ENCODE measurements around the gene HEATR5B. TPM values are rescaled to one million over a fixed set of nuclear protein-coding genes. Genes with fewer than 3 reads are reported as not detected.

Gene HEATR5B
- total and polyA plus RNA-seq, 9 of the 15 experiments (the other 6 are each of a cell fraction or from before 2014, with no cell fraction given): 4.2 to 21.7 (median 12.2) TPM

DNA sequence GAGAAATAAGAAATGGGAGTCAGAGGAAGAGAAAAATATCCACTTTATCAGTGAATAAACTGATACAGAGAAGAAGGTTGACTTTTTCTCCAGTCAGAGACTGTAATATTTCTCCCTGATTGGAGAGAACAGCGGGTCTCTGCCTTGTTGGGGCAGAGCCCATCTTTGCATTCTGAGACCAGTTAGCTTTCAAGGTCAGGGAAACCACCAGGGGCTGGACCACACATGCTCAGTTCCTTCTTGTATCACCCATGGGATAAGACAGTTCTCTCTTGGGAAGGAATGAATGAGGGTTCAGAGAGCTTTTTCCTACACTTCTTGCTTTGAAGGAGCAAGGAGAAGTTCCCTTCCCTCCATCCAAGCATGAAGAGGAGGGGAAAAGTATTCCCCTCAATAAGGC is 12.4 kb upstream of the HEATR5B start:
- ChIA-PET POLR2A (no interaction called here), CTCF (ENCODE audit: low intra/inter-chr PET ratio) (no interaction called here)
- H3K9me1 ChIP-seq (ENCODE audit: control insufficient read depth, insufficient read depth, low read length): no peaks in the 10 kb centered on the region
- FAIRE-seq (no peak), ATAC-seq (no peak), DNase-seq (ENCODE audit: extremely low read depth in 1 of 4, low spot score in 3 of 4) (no peak)
- intact Hi-C loops (cut with micrococcal nuclease): no loop called here
- H4K20me1 ChIP-seq (replicated peaks; ENCODE audit: control insufficient read depth, insufficient read depth, low read length): no peaks in the 10 kb centered on the region
- no peaks in the 10 kb centered on the region for H3K79me2 ChIP-seq (ENCODE audit: control insufficient read depth, insufficient read depth, low read length)
- H3K9me3 ChIP-seq (replicated peaks; ENCODE audit: control insufficient read depth, insufficient read depth, low read depth, low read length): no peaks in the 10 kb centered on the region
- no peak overlapping the region for H3K9ac ChIP-seq (ENCODE audit: insufficient read depth in 1 of 2, low read depth in 2 of 2, low read length in 2 of 2)
- no peak overlapping the region for H2AFZ ChIP-seq (ENCODE audit: low read depth, low read length)
- 83% methylated on average over 1 of the region's 1 CpG for WGBS (ENCODE audit: insufficient coverage, low coverage, missing lambda C conversion rate)
- BruUV-seq (replicated peaks): no TSS peak
- H3K27me3 ChIP-seq (ENCODE audit: control insufficient read depth in 2 of 2, insufficient read depth in 2 of 2, low read length in 2 of 2): no peaks in the 10 kb centered on the region
- no peak overlapping the region for H3K4me3 ChIP-seq
- H3K4me2 ChIP-seq (ENCODE audit: insufficient read depth, low read length): no peak overlapping the region
- peaks cover 70% of the 10 kb centered on the region for H3K36me3 ChIP-seq (ENCODE audit: control insufficient read depth, insufficient read depth, low read length)
- H3K27ac ChIP-seq (ENCODE audit: extremely low read depth, low read depth, low read length): no peak overlapping the region
- in situ Hi-C loops (cut with MboI): no loop called here
- H3K4me1 ChIP-seq (replicated peaks in 1 of 2; ENCODE audit: control insufficient read depth in 2 of 2, insufficient read depth in 2 of 2, low read length in 2 of 2): no peaks in the 10 kb centered on the region
- TF ChIP-seq ILF3 (IDR thresholded peaks at IDR 0.05; ENCODE audit: borderline replicate concordance): no peak
- no peak for TF ChIP-seq FOXK2 (conservative IDR thresholded peaks at IDR 0.05 in 1 of 2, IDR thresholded peaks at IDR 0.05 in 1 of 2; ENCODE audit: low read depth in 2 of 2)
- no peak for TF ChIP-seq MTA1 (IDR thresholded peaks at IDR 0.05; ENCODE audit: borderline replicate concordance)
- no peak for TF ChIP-seq NCOA6 (IDR thresholded peaks at IDR 0.05)
- no peak for TF ChIP-seq ZNF165 (CRISPR knock-in tag; IDR thresholded peaks at IDR 0.05; ENCODE audit: borderline replicate concordance)
- TF ChIP-seq YY1 (IDR thresholded peaks at IDR 0.05; ENCODE audit: borderline replicate concordance in 1 of 3, control insufficient read depth in 1 of 3, extremely low read depth in 1 of 3, insufficient read depth in 3 of 3, insufficient read length in 1 of 3, insufficient replicate concordance in 2 of 3, low read depth in 1 of 3, low read length in 2 of 3): no peak
- TF ChIP-seq NONO (IDR thresholded peaks at IDR 0.05; ENCODE audit: low read depth in 2 of 2, low read length in 1 of 2): no peak
- no peak for TF ChIP-seq ZFP1 (CRISPR knock-in tag; IDR thresholded peaks at IDR 0.05)
- no peak for TF ChIP-seq ZNF717 (CRISPR knock-in tag; IDR thresholded peaks at IDR 0.05)
- TF ChIP-seq PURB (CRISPR knock-in tag; IDR thresholded peaks at IDR 0.05; ENCODE audit: low read depth): no peak
- TF ChIP-seq, protein P1, sequence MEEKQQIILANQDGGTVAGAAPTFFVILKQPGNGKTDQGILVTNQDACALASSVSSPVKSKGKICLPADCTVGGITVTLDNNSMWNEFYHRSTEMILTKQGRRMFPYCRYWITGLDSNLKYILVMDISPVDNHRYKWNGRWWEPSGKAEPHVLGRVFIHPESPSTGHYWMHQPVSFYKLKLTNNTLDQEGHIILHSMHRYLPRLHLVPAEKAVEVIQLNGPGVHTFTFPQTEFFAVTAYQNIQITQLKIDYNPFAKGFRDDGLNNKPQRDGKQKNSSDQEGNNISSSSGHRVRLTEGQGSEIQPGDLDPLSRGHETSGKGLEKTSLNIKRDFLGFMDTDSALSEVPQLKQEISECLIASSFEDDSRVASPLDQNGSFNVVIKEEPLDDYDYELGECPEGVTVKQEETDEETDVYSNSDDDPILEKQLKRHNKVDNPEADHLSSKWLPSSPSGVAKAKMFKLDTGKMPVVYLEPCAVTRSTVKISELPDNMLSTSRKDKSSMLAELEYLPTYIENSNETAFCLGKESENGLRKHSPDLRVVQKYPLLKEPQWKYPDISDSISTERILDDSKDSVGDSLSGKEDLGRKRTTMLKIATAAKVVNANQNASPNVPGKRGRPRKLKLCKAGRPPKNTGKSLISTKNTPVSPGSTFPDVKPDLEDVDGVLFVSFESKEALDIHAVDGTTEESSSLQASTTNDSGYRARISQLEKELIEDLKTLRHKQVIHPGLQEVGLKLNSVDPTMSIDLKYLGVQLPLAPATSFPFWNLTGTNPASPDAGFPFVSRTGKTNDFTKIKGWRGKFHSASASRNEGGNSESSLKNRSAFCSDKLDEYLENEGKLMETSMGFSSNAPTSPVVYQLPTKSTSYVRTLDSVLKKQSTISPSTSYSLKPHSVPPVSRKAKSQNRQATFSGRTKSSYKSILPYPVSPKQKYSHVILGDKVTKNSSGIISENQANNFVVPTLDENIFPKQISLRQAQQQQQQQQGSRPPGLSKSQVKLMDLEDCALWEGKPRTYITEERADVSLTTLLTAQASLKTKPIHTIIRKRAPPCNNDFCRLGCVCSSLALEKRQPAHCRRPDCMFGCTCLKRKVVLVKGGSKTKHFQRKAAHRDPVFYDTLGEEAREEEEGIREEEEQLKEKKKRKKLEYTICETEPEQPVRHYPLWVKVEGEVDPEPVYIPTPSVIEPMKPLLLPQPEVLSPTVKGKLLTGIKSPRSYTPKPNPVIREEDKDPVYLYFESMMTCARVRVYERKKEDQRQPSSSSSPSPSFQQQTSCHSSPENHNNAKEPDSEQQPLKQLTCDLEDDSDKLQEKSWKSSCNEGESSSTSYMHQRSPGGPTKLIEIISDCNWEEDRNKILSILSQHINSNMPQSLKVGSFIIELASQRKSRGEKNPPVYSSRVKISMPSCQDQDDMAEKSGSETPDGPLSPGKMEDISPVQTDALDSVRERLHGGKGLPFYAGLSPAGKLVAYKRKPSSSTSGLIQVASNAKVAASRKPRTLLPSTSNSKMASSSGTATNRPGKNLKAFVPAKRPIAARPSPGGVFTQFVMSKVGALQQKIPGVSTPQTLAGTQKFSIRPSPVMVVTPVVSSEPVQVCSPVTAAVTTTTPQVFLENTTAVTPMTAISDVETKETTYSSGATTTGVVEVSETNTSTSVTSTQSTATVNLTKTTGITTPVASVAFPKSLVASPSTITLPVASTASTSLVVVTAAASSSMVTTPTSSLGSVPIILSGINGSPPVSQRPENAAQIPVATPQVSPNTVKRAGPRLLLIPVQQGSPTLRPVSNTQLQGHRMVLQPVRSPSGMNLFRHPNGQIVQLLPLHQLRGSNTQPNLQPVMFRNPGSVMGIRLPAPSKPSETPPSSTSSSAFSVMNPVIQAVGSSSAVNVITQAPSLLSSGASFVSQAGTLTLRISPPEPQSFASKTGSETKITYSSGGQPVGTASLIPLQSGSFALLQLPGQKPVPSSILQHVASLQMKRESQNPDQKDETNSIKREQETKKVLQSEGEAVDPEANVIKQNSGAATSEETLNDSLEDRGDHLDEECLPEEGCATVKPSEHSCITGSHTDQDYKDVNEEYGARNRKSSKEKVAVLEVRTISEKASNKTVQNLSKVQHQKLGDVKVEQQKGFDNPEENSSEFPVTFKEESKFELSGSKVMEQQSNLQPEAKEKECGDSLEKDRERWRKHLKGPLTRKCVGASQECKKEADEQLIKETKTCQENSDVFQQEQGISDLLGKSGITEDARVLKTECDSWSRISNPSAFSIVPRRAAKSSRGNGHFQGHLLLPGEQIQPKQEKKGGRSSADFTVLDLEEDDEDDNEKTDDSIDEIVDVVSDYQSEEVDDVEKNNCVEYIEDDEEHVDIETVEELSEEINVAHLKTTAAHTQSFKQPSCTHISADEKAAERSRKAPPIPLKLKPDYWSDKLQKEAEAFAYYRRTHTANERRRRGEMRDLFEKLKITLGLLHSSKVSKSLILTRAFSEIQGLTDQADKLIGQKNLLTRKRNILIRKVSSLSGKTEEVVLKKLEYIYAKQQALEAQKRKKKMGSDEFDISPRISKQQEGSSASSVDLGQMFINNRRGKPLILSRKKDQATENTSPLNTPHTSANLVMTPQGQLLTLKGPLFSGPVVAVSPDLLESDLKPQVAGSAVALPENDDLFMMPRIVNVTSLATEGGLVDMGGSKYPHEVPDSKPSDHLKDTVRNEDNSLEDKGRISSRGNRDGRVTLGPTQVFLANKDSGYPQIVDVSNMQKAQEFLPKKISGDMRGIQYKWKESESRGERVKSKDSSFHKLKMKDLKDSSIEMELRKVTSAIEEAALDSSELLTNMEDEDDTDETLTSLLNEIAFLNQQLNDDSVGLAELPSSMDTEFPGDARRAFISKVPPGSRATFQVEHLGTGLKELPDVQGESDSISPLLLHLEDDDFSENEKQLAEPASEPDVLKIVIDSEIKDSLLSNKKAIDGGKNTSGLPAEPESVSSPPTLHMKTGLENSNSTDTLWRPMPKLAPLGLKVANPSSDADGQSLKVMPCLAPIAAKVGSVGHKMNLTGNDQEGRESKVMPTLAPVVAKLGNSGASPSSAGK (IDR thresholded peaks at IDR 0.05): no peak
- TF ChIP-seq MYC (IDR thresholded peaks at IDR 0.05; ENCODE audit: low read depth, low read length): no peak
- no peak for TF ChIP-seq MYC (CRISPR knock-in tag; IDR thresholded peaks at IDR 0.05; ENCODE audit: borderline replicate concordance, low read depth)
